Anterior cingulate cortex (tissue), 58 donors: ENCODE data around the gene EMC10.
A peak's percentile ranks its signal among the peaks of the same experiment; 100 is the strongest.

ENCODE experiments used
- DNase-seq, 58 donors: peaks; one replicate each; lab custom pipeline; 2025; lab: John Stamatoyannopoulos, UW

EMC10 gene

GRCh38 chr19:50536662-50537305 lies 60.5 kb downstream of the EMC10 start:
- peak in 3 of 58 donors; percentile 26 to 47 (median 31) for DNase-seq

- peak in 1 of 58 donors; percentile 62 for DNase-seq
These were observed 61.0 kb downstream of the EMC10 start for GRCh38 chr19:50537306-50537685.

- DNase-seq, result peak in 55 of 58 donors; percentile 16 to 97 (median 78)
These were observed 61.5 kb downstream of the EMC10 start for GRCh38 chr19:50537769-50538230.
